MM.1S (cell line): ENCODE measurements around the gene DCXR.

ENCODE experiments used
- DNase-seq: peaks from one replicate; pipeline ENCODE4 v3.0.0-alpha.2; 2015
- H2AFZ ChIP-seq: fragments of 300-600 bp; sonication (generic); 2 replicates; pipeline ENCODE4 v1.6.0; 2016; ENCODE audit warnings: antibody characterized with exemption, low read length
- H3F3A ChIP-seq: fragments of 300-600 bp; sonication (generic); 2 replicates; pipeline ENCODE4 v1.6.1; 2016; ENCODE audit warnings: mild to moderate bottlenecking, antibody characterized with exemption, low read length, moderate library complexity, mixed read lengths; ENCODE audit not compliant: insufficient read depth
- H3K27ac ChIP-seq: fragments of 300-600 bp; sonication (generic); 2 replicates; pipeline ENCODE4 v1.5.1; 2016; ENCODE audit warnings: mild to moderate bottlenecking, low read length
- H3K27me3 ChIP-seq: fragments of 300-600 bp; sonication (generic); replicated peaks from 2 replicates; pipeline ENCODE4 v1.6.0; 2016; ENCODE audit warnings: low read length; ENCODE audit not compliant: insufficient read depth
- H3K36me3 ChIP-seq: fragments of 300-600 bp; sonication (generic); replicated peaks from 2 replicates; pipeline ENCODE4 v1.6.1; 2016; ENCODE audit warnings: mild to moderate bottlenecking, low read length, mixed read lengths; ENCODE audit not compliant: insufficient read depth
- H3K4me1 ChIP-seq: fragments of 300-600 bp; sonication (generic); 2 replicates; pipeline ENCODE4 v1.6.1; 2016; ENCODE audit warnings: low read length, mixed read lengths
- H3K4me2 ChIP-seq: fragments of 300-600 bp; sonication (generic); 2 replicates; pipeline ENCODE4 v1.6.0; 2016; ENCODE audit warnings: low read depth, low read length
- H3K4me3 ChIP-seq: fragments of 300-600 bp; sonication (generic); 2 replicates; pipeline ENCODE4 v1.5.1; 2016; ENCODE audit warnings: low read length, mixed read lengths
- H3K79me2 ChIP-seq: fragments of 300-600 bp; sonication (generic); 2 replicates; pipeline ENCODE4 v1.6.1; 2016; ENCODE audit warnings: mixed run types, low read length, mixed read lengths
- H3K9ac ChIP-seq: fragments of 300-600 bp; sonication (generic); 2 replicates; pipeline ENCODE4 v1.6.1; 2016; ENCODE audit warnings: low read length, mixed read lengths
- H3K9me2 ChIP-seq: fragments of 300-600 bp; sonication (generic); replicated peaks from 2 replicates; pipeline ENCODE4 v1.6.1; 2016; ENCODE audit warnings: mild to moderate bottlenecking, low read length, mixed read lengths; ENCODE audit not compliant: insufficient read depth
- H3K9me3 ChIP-seq: fragments of 300-600 bp; sonication (generic); replicated peaks from 2 replicates; pipeline ENCODE4 v1.6.1; 2016; ENCODE audit warnings: mild to moderate bottlenecking, low read length, mixed read lengths; ENCODE audit not compliant: insufficient read depth
- H4K20me1 ChIP-seq: fragments of 300-600 bp; sonication (generic); 2 replicates; pipeline ENCODE4 v1.6.1; 2016; ENCODE audit warnings: mild to moderate bottlenecking, low read length, moderate library complexity, mixed read lengths; ENCODE audit not compliant: insufficient read depth
- CTCF ChIP-seq: fragments of 300-600 bp; sonication (generic); IDR thresholded peaks from 2 replicates; pipeline ENCODE4 v1.5.1; 2016; ENCODE audit warnings: antibody characterized with exemption, low read length, mixed read lengths
- EZH2 ChIP-seq: fragments of 300-600 bp; sonication (generic); optimal IDR thresholded peaks from 2 replicates; pipeline ENCODE3; 2017; ENCODE audit warnings: low read depth, mild to moderate bottlenecking, antibody characterized with exemption, low read length, mixed read lengths
- EZH2phosphoT487 ChIP-seq: fragments of 300-600 bp; sonication (generic); IDR thresholded peaks from 2 replicates; pipeline ENCODE4 v1.6.1; 2018; ENCODE audit warnings: antibody characterized with exemption, low read length

Gene DCXR

GRCh38 chr17:82001571-82002056 lies 35.9 kb downstream of the DCXR start:
- Histone ChIP-seq H3K36me3 (no peaks in the 10 kb centered on the region), H3K9me2 (no peaks in the 10 kb centered on the region), H3K27ac (no peak overlapping the region), H3K9me3 (no peaks in the 10 kb centered on the region), H3K4me2 (no peak overlapping the region), H4K20me1 (no peaks in the 10 kb centered on the region), H3K79me2 (no peaks in the 10 kb centered on the region), H3K4me3 (no peak overlapping the region), H2AFZ (no peak overlapping the region), H3K9ac (no peak overlapping the region), H3K27me3 (no peaks in the 10 kb centered on the region), H3F3A (no peaks in the 10 kb centered on the region), H3K4me1 (no peaks in the 10 kb centered on the region)
- TF ChIP-seq EZH2phosphoT487: no peak
- TF ChIP-seq CTCF: no peak
- no peak for TF ChIP-seq EZH2
- no peak for DNase-seq

DNA sequence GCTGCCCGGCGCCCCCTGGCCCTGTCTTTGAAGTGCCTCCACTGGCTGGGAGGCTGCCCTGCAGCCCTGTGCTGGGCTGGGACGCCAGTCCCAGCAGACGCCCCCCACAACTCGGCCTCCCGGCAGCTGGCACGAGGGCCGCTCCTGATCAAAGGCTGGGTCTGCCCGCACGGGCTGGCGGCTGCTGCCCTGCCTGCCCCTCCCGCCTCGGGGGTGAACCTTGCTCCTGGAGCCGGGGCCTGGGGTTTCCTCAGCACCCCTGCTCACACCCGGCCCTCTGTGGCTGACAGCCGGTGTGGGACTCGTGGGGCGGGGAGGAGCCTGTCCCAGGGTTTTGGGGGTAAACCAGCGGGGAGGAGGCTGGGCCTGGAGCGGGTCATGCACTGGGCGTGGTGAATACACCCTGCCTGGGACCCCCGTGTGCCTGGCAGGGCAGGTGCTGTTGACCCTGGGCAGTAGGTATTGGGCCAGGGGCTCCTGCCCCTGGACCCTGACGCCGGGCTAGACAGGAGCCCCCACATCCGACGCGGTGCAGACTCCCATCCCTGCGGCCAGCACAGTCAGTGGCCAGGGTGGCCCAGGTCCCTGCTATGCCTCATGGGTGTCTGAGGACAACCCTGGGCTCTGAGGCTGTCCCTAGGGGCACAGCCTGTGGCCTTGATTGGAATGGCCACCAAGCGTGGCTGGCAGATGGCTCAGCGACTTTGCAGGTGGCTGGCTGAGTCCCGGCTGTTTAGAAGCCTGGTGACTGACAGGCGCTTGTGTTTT lies 36.5 kb downstream of the DCXR start:
- Histone ChIP-seq H3F3A (no peaks in the 10 kb centered on the region), H3K79me2 (no peaks in the 10 kb centered on the region), H3K4me3 (no peak overlapping the region), H2AFZ (no peak overlapping the region), H4K20me1 (no peaks in the 10 kb centered on the region), H3K27ac (no peak overlapping the region), H3K9me2 (no peaks in the 10 kb centered on the region), H3K27me3 (no peaks in the 10 kb centered on the region), H3K4me2 (no peak overlapping the region), H3K9ac (no peak overlapping the region), H3K36me3 (no peaks in the 10 kb centered on the region), H3K4me1 (no peaks in the 10 kb centered on the region), H3K9me3 (no peaks in the 10 kb centered on the region)
- no peak for DNase-seq
- TF ChIP-seq CTCF: no peak
- TF ChIP-seq EZH2phosphoT487: no peak
- TF ChIP-seq EZH2: no peak

DNA sequence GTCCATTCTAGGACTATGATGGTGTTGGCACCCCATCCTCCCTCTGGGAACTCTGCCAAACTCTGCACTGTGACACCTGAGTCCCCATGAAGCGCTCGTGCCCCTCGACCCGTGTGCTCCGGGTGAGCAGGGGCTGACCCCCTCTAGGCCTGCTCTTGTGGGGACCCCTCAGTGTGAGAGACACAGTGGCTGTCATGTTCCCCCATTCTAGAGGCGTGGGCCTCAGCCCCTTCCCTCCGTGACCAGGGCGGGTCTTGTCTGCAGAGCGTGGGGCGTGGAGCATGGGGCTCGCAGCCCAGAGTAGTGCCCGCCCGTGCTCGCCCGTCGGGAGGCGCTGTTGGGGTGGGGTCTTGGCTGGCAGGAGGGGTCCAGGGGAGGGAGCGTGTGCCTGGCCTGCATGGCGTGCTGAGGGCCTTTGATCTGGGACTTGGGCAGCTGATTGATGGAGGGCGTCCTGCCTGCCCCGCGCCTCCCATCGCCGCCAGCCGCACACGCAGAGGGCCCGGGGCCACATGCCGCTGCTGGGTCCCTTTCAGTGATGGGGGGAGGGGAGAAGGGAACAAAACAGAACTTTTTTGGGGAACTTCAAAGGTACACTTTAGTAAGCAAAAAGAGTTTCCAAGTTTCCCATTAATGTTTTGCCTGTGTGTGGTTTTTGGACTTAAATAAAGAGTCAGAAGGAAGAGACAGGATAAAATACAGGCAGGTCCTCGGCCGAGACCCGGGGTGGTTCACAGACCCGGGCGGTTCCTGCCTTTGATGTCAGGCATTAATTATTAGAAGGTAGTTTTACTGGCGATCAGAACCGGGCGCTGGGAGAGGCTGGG lies 37.3 kb downstream of the DCXR start:
- H2AFZ ChIP-seq: no peak overlapping the region
- H4K20me1 ChIP-seq: no peaks in the 10 kb centered on the region
- DNase-seq: no peak
- H3K9me2 ChIP-seq: no peaks in the 10 kb centered on the region
- no peaks in the 10 kb centered on the region for H3F3A ChIP-seq
- no peaks in the 10 kb centered on the region for H3K36me3 ChIP-seq
- H3K9ac ChIP-seq: no peak overlapping the region
- TF ChIP-seq EZH2 (no peak), EZH2phosphoT487 (no peak), CTCF (no peak)
- H3K27ac ChIP-seq: no peak overlapping the region
- no peaks in the 10 kb centered on the region for H3K79me2 ChIP-seq
- no peaks in the 10 kb centered on the region for H3K27me3 ChIP-seq
- H3K4me2 ChIP-seq: no peak overlapping the region
- H3K9me3 ChIP-seq: no peaks in the 10 kb centered on the region
- H3K4me3 ChIP-seq: no peak overlapping the region
- H3K4me1 ChIP-seq: no peaks in the 10 kb centered on the region
